ENCODE measurements around the gene ARHGAP18.

ARHGAP18 gene

DNA sequence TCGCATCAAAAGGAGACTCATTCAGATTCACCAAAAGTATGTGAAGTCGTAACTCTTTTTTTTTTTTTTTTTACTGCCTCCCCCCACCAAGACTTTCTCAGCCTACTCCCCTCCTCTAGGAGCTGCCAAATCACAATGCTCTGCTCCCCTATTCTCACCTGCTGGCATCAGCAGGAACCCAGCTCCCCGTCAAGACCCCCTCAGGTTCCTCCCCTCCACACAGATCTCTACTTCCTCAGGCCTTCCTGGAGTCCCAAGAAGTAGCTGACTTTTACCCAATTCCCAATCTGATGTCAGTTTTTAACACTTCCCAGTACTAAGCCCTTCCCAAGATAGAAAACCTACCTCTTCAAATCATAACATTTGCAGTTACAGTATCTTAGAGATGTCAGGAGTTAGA, 39.3 kb downstream of the ARHGAP18 start:
- DNase-seq = no peak

DNA sequence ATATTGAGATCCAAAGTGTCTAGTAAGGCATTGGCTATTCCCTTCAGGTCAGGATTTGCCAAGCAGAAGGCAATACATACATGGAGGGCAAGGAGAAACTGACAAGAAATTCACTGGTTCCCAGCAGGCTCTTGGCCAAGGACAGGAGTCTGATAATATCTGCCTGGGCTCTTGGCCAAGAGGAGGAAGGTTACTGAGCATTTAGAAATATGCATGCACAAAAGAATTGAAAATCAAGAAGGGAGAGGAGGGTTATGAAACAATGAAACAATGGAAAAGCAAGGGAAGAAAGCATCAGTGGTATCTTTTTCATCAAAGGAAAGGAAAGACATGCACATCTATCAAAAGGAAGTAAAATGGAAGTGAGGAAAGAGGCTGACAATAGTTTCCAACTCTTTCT, 42.4 kb downstream of the ARHGAP18 start:
- no peak for DNase-seq

- DNase-seq = no peak
These were observed 42.9 kb downstream of the ARHGAP18 start for GRCh38 chr6:129667034-129667433.

GRCh38 chr6:129665555-129665954, 44.4 kb downstream of the ARHGAP18 start:
- no peak for DNase-seq

GRCh38 chr6:129663531-129663930, 46.4 kb downstream of the ARHGAP18 start:
- no peak for DNase-seq

GRCh38 chr6:129662980-129663431, 47.0 kb downstream of the ARHGAP18 start:
- no peak for DNase-seq

DNA sequence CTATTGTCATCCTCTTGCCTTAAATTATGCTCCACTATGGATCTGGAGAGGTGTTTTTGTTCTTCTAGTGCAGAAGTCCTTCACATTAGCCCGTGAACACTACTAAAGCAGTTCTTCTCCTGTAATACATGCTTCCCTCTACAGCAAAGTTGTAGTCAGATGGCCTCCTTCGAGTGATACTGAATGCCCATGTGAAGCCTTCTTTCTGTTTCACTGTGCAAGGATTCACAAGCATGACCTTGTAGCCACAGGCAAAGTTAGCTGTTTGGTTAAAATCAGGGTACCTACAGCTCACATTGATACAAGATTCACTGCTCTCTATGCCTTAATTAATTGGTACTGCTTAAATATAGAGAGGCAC, 47.6 kb downstream of the ARHGAP18 start:
- DNase-seq = no peak

DNA sequence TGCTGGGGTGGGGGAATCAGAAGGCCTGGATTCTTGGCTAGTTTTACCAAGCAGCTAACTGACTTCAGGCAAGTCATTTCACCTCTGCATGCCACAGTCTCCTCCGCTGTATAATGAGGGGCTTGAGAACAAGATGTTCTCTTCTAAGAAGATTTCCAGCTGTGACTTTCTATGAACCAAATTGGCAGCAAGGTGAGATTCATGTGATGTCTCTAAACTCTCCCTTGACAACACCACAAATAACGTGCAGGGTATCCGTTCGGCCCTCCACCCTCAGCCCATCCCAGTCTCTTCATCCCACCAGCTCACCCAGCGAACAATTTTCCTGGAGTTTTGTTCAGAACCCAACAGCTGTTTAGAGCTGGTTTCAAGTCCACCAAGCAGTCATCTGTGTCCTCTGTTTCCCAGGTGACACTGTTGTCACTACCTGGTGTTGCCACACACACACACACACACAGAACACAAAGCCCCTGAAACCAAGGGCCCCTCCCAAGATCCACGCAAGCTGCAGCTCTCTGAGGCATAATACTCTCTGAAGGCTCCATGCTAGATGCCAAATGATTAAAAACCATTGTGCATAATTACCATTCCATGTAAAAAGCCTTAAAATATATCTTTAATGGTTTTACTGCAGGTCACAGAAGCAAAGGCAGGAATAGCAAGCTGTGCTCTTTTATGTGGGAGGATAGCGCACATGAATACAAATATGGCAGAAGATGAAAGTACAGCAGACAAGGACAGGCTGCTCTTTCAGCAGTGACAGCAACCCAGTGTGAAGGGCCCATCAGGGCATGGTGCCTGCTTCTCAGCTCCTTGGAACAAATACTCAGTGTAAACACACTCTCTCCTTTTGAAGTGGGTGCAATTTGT, 48.2 kb downstream of the ARHGAP18 start:
- peak in 5 of 58 donors; percentile 5 to 29 (median 8) for DNase-seq

- DNase-seq = no peak
These were observed 49.7 kb downstream of the ARHGAP18 start for GRCh38 chr6:129660346-129660676.

- DNase-seq = no peak
These were observed 50.2 kb downstream of the ARHGAP18 start for GRCh38 chr6:129659590-129660345.

DNA sequence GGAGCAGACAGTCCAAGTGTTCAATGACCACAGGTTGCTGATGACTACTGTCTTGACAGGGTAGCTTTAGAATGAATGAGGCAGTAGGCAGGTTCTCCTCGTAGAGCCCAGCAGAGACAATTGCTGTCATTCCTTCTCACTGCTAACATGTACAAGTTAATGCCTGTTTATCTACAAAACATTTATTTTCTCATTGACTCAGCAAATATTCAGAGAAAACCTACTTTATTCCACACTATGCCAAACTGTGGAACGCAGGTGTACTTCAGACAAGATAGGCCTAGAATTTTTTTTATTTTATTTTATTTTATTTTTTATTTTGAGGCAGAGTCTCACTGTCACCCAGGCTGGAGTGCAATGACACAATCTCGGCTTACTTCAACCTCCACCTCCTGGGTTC, 50.8 kb downstream of the ARHGAP18 start:
- DNase-seq = no peak

DNA sequence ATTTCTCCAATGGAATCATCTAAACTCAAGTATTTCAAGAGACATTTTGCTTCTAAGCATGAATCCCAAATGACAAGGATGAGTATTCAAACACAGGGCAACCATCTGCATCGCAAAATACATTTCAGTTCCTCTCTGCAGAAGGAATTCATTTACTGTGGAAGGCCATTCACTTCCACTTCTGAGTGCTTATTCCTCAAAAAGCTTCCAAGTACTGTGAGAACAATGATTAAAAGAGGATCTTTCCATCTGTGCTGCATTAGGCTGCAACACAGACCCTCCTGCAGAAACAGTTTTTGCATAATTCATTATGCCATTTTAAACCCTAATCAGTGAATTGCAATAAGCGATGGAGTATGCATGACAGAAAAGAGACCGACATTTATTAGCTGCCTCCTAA, 52.5 kb downstream of the ARHGAP18 start:
- DNase-seq = no peak

- no peak for DNase-seq
These were observed 54.6 kb downstream of the ARHGAP18 start for GRCh38 chr6:129655334-129655733.

DNA sequence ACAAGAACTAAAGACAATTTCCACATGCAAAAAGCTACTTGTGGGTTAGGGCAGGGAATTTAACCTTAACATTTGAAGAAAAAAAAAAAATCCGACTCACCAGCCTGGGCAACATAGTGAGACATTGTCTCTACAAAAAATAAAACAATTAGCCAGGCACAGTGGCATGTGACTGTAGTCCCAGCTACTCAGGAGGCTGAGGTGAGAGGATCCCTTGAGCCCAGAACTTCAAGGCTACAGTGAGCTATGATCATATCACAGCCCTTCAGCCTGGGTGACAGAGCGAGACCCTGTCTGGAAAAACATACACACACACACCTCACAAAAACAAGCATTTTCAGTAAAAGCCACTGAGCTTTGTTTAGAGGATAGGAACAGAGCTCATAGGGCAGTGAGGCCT, 56.2 kb downstream of the ARHGAP18 start:
- no peak for DNase-seq

DNA sequence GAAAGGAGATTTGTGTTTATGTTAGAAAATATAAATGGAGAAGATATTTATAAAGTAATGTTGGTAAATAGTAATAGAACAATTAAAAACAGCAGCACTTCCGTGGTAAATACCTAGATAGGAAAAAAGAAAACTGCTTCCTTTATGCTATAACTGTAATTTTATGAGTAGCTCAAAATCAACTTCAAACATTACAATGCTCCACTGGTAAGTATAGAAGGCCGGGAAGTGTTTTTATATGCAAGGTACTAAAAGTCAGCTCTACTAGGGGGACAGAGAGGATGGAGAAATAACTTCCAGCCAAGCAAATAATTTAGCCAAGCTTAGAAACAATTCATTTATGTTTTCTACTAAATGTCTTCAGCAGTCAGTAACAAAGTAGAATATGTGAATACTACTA, 56.7 kb downstream of the ARHGAP18 start:
- DNase-seq = no peak

DNA sequence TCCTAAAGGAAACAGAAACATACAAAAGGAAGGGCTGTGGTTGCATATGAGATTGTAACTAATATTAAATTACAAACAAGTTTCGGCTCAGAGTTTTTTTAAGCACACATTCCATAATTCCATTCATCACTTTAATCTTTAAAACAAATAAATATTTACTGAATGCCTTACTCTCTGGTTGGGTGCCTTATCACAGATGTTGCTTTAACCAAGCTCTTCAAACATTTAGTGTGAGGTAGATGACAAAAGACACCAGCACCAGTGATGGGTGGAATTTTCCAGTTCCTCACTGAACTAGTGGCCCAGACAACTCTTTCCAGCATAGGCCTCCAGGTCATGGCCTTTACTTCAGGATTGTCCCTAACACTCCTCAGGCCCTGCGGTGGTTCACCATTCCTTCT, 58.7 kb downstream of the ARHGAP18 start:
- no peak for DNase-seq

DNA sequence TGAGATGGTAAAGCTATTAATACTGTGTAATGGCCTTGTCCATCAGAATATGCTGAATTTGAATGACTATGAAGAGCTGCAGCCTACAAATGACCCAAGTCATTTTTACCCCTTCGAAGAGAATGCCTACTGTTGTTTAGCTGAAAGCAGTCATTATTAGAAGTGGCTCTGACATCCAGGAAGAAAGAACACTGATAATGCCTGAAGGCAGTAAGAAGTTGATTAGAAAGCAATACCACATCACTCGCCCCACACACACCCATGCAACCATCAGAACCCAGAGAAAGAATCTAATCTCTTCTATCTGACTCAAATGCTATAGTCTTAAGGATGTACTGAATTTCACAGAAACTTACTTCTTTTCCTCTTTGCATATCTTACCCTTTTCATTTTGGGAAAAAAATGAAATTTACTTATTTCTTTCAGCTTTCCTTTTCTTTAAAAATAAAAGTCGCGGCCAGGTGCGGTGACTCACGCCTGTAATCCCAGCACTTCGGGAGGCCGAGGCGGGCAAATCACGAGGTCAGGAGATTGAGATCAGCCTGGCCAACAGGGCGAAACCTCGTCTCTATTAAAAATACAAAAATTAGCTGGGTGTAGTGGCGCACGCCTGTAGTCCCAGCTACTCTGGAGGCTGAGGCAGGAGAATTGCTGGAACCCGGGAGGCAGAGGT, 61.0 kb downstream of the ARHGAP18 start:
- no peak for DNase-seq

DNA sequence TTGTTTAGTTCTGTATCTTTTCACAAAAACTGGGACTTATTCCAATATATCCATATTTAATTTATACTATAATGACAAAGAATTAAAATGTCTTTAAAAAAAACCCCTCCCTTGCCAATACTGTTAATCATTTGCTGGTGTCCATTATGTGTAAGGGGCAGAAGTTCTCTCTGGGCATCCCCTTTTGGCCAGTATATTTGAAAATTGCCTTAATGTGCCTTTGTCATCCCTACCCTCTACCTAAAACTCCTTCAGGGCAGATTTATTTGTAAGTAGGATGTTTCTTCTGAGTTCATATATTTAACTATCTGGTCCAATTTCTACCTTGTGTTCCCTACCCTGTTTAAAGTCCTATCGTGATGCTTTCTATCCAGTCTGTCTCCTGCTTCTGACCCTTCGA, 62.9 kb downstream of the ARHGAP18 start:
- no peak for DNase-seq

DNA sequence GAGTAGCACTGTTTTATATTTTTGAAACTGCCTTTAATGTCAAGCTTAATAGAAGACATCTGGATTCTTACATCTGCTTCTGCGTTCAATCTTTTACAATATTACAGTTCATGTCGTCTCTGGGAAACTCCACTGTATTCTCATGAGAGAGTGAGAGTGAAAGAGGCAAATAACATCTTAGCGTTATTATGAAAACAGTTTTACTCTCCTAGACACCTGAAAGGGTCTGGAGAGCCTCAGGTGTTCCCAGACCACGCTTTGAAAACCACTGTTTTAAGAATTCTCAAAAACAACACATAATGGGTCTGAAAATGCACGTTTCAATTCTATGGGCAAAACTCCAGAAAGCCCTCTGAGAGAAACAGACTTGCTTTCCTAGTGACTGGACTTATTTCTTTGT, 63.3 kb downstream of the ARHGAP18 start:
- DNase-seq = no peak

GRCh38 chr6:129645830-129646579, 64.0 kb downstream of the ARHGAP18 start:
- no peak for DNase-seq

DNA sequence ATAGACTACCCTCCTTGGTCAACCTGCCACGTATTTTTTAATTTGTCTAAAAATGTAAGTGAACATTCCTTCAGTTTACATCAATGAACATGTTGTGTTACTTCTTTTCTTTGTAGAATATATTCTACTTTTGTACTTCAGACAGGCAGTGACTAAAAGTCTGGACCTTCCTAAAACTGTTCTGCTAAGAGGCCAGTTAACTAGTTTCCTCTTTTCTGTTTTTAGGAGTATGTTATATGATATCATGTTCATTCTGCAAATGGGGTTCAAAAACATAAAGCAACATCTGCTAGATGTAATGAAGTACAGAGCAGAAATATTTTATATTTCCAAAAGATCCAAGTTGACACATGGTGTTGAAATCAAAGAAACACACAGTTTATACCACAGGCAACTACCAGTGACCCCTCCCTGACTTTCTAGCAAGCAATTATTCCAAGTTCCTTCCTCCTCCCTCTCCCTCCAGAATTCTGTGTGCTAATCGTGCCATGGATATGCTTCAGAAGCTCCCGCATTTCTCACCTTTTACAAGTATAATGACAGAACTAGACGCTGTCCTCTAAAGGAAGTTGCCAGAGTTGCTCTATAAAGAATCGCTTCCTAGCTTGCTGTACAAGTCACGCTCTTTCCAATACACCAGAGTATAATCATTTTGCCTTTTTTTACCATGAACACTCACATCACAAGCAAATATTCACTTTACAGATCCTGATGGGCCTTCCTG, 64.7 kb downstream of the ARHGAP18 start:
- peak in 1 of 58 donors; percentile 10 for DNase-seq
